Smooth muscle cell of the brain vasculature (primary cell): ENCODE data around the gene DHX16.

Experiments
- DNase-seq: peaks from one replicate; pipeline ENCODE4 v3.0.0-alpha.2; 2012; ENCODE audit warnings: low read depth, low spot score

DHX16 gene

DNA sequence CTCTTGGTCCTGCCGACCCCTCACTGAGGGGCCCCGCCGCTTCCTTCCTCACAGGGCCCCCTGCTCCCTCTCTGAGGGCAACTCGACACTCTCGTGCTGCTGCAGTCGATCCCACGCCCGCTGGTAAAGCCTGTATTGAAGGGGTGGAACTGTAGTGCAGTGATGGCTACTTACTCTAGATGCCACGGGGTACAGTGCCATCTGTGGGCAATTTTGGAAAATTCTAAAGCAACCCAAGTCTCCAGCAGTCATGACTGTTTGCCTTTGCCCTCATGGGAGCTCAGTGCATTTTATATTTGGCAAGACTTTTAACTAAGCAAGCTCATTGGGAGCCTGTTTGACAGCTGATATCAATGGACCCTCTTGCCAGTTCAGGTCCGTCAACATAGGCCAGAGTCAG is 32.3 kb downstream of the DHX16 start:
- DNase-seq, result no peak

DNA sequence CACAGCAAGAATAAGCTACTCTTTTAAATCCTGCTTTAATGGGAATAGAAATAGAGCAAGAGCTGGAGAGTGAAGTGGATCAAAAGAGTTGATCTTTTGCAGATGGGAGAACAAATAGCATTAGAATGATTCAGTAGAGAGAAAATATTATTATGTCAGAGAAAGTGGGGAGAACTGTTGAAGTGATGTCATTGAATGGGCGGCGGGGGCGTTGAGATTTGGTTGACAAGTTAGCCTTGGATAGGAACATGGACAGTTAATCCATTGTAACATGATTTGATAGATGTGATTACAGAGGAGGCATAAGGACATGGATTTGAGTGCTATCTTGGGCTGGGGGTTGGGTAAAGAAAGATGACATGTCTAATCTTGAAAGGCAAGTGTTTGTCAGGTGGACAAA is 37.0 kb downstream of the DHX16 start:
- no peak for DNase-seq

DNA sequence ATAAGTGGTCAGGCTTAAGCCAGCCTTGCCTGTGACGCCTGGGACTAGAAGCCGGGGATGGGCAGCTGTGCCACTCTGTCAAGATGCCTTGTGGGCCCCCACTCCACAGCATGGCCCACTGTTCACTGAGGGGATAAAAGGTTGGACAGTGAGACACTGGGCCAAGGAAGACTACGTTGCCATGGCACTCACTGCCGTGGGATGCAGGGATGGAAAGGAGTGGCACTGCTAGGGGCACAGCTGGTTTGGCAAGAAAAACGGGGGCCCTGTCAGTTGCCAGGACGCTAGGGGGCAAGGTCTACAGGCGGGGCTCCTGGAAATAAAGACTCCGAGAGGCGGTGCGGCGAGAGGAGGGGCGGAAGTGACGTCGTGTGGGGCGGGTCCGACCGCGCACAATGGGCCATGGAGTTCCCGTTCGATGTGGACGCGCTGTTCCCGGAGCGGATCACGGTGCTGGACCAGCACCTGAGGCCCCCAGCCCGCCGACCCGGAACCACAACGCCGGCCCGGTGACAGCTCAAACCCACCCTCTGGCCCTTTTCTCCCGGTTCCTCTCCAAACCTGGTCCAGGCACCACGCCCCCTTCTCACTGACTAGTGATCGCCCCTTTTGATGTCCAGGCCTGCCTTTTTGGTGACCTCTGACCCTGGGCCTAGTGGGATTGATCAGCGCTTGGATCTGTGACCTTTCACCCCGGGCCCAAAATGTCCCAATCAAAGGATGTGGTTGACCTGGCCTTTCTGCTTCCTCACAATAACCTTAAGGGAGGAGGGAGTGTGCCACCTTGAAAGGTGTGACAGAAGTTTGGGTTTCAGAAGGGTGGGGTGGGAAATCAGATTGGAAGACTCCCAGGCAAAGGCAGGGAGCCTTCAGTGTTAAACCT is 46.1 kb downstream of the DHX16 start, which contains the start of gene ATAT1:
TSS of gene ATAT1 (plus strand) at position 391 of the 883 bp plus-strand sequence.
- DNase-seq, result no peak

DNA sequence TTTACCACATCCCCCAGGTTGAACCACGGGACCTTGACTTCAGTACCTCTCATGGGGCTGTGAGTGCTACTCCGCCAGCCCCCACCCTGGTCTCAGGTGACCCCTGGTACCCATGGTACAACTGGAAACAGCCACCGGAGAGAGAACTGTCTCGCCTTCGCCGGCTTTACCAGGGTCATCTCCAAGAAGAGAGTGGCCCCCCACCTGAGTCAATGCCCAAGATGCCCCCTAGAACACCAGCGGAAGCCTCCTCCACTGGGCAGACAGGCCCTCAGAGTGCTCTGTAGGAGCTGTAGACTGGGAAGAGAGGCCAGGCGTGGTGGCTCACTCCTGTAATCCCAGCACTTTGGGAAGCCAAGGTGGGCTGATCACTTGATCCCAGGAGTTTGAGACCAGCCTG is 47.3 kb downstream of the DHX16 start:
- no peak for DNase-seq

DNA sequence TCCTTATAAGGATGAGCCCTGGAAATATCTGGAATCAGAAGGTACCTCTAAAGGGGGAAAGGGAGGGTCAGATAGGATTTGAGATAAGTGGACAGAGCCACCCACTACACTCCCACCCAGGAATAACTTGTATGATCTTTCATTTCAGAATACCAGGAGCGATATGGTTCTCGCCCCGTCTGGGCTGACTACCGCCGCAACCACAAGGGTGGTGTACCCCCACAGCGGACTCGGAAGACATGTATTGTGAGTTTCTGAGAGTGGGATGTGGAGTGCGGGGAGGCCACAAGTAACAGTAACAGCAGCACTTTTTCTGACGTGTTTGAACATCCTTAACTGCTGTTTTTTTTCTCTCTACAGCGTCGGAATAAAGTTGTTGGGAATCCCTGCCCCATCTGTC is 53.2 kb downstream of the DHX16 start:
- DNase-seq, result no peak

DNA sequence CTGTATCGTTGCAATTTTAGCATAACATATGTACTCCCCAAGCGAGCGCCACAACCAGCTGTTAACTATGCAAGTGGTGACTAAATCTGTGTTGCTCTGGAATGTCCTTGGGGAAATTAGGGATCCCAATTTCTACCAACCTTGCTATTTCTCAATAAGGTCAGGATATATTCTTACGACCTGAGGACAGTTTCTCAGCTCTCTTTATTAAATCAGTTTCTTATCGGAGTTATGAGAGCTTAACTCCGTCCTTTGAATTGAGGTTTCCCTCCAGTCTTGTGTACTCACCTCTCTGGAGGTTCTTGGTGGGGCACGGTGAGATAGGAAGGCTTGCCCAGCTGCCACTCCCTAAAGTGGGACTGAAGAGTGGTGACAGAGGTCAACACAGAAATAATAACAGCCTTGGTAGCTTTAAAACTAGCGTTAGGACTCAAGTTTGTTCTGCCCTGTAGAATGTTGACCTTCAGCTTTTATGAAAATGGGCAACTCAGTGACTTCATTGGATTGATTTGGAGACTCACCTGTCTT is 54.5 kb downstream of the DHX16 start:
- no peak for DNase-seq

DNA sequence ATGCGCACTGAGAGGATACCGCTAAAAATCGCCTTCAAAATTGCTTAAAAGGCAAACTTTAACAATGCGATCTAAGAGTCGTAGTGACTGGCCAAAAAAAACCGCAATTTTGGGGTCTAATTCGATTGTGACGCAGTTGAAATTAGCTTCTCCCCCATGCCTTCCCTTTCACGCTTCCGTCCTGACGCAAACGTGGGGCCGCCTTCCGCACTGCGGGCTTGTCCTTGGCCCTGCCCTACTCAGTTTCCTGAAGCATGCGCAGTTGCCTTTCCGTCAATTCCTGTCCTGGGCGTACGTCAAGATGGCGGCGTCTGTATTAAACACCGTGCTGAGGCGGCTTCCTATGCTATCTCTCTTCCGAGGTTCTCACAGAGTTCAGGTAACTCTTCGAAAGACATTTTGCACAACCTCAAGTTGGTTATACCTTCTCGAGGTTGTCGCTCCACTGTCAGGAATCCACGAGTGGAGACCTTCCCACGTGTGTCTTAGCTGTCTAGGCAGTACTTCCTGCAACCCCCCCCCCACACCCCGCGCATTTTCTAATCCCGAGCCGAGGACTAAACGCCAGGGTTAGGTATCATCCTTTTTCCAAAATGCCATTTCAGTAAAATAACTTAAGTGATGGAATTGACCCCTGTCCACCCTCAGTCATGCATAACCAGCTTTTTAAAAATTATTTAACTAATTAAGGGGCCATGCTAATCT is 55.1 kb downstream of the DHX16 start, which contains the start of gene MRPS18B:
TSS of gene MRPS18B (plus strand) at position 276 of the 705 bp plus-strand sequence. CDS start at position 302, 26 bp downstream.
- peak; percentile 98 for DNase-seq

DNA sequence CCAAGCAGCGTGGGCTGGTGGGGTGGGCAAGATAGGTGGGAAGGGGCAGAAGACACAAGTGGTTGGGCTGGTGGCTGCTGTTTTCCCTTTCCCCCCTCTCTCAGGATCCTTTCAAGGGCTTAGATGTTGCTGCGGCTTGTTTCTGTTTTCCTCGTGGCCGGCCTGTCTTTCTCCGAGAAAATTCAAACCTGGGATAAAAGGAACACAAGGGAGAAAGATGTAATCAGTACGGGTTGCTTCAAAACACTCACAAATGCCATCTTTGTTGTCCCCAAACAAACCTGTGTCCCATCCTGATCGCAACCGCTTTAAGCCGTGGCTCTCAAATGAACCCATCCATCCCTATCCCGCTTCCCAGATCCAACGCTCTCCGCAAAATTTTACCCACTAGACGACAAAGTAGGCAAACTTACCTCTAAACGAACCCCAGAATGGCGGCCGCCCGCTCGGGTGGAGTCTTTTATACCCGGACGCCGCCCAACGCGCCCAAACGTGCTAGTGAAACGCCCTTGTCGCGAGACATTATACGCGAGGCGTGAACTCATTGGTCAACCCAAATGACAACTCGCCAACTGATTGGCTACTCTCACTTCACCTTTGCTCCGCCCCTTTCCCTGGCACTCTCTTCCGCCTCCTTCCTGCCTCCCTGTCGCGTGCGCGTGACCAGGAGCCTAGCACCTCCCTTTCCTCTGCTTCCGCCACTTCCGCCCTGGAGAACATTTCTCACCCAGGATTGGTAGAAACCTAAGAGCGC is 55.8 kb downstream of the DHX16 start, which contains the start of gene PPP1R10:
TSS of gene PPP1R10 (minus strand) at position 433 of the 754 bp plus-strand sequence. CDS start 7,299 bp downstream, outside the sequence.
- peak; percentile 99 for DNase-seq

DNA sequence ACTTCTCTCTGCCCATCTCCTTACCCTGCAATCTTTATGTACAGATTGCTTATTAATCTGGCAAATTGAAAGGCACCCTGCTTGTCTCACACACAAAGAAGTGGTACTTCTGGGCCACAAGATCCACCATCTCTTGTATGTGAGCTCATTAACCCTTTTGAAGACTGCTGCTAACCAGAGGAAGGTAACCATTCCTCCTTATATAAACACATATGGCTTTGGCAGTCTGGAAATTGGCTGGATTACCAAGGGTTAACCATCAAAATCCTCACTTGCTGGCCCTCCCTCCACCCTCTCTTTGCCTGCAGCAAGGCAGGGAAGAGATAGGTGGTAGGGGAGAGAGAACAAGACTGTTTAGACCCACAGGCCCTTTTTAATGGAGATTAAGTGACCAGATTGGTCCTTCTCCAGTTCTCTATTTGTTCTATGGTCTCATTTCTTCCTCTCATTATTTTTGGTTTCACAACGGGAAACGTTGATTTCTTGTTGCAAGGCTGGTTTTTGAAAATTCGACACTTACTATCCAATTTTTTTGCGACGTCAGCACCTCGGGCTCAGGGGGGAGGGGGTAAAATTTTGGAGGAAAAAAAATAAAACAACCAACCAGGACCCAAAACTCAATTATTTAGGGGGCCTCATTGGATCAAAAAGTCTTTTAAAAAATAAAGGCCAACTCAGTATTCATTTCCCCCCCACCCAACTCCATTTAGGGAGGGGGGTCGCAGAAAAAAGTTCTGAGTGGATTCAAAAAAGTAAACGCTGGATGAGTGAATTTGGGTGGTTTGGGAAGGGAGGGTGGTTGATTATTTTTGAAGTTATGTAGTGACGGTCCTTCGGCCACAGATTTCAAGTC is 56.6 kb downstream of the DHX16 start:
- DNase-seq, result no peak

DNA sequence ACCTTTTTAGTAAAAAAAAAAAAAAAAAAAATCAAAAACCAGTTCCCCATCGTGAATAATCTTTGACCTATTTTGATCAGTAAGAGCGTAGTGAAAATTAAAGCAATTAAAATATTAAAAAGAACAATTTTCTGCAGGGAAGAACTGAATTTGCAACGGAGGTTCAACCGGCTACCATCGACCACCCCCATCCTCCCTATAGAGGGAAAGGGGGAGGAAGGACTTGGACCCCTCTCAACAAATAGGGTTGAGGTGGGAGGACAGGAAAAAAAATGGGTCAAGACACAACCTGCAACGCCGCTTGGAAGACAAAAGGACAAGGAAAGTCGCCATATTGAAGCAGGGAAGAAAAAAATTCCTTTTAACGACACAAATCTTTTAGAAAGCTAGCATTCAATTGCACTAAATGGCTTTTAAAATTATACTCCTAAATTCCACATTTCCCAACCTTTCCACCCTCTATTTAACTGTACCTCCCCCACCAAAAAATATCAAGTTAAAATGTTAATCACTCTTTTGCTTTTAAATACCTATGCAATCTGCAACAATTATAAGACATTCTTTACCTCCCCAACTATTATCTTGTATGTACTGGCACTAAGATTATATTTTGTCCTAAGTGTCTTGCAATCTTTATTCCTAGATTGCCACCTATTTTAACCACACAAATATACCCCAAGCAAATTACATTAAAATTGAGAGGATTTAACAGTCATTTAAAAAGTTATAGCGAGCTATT is 57.4 kb downstream of the DHX16 start:
- peak; percentile 41 for DNase-seq

DNA sequence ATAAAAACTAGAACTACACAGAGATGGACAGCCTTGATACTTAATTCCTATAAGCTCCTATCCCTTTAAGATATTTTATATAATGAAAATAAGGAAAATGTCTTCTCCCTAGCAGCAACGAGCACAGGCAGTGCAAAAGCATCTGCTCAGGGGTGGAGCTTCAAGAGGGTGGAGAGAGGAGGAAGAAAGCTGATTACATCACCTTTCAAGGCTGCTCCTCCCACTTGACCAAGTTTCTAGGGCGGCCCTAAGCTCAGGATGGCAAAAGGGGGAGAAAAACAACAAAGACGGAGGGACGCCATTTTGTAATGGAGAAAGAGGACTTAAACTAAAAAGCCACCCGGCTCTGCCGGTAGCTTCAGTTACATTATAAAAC is 58.0 kb downstream of the DHX16 start:
- peak; percentile 93 for DNase-seq

DNA sequence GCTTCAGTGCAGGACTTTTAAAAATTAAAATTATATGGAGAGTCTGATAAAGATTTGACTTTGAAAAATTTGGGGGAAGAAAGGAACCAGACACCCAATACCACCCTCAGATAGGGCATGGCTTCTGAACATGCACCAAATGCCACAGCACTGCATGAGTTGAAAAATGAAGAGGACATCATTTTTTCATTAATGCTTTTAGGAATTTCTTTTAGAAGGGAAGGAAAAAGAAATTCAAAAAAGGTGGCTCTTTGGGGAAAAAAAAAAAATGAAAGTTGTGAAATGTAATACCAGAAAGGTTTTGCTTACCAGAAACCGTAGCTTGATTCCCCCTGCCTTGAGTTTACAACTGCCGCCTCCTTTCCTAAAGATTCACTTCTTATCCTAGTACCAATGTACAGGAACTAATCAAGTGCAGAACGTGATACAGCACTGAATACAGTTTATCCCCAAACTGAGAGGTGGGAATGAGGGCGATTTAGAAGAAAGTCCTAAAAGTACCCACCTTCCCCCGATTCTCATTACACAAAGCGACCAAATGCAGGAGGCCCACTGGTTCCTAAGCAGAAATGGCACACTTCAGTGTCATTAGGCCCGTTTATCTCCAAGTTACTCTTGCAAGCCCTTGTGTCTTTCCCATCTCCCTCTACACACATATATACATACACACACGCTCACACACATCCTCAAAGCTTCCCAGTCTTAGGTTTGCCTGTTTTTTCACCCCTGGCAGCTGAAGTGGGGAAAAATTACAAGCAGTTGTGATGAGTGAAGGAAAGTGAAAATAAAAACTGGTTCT is 58.6 kb downstream of the DHX16 start:
- DNase-seq, result no peak

DNA sequence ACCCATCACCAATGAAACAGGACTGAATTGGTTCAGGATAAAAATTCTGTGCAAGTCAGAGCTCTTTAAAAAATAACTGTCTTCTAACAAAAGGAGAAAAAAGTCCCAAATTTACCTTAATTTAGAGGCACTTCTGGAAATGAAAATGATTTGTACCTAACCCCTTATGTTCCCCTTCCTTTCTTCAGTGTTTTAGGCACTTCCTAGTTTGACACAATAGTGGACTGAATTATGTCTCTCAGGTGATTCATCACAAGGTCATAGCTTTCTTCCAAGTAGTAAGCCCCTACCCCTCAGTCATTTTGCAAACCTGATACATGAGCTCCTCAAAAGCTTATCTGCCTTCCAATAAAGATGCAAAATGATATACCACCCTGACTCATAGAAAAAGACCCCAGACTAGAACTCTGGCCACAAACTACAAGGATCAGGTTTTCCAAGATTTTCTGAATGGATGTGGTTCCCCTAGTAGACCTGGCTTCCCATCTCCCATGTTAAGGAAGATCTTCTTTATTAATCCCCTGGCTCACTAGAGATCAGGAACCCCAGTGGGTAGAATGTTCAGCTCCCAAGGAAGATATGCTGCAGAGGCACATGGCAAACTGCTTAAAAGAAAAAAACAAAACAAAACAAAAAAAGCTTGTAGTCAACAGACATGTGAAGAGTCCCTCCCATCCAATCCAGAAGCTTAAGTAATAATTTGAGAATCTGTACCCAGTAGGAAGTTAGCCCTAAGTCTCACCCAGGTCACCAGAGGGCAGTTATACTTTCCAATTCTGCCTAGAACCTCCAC is 59.4 kb downstream of the DHX16 start:
- no peak for DNase-seq

DNA sequence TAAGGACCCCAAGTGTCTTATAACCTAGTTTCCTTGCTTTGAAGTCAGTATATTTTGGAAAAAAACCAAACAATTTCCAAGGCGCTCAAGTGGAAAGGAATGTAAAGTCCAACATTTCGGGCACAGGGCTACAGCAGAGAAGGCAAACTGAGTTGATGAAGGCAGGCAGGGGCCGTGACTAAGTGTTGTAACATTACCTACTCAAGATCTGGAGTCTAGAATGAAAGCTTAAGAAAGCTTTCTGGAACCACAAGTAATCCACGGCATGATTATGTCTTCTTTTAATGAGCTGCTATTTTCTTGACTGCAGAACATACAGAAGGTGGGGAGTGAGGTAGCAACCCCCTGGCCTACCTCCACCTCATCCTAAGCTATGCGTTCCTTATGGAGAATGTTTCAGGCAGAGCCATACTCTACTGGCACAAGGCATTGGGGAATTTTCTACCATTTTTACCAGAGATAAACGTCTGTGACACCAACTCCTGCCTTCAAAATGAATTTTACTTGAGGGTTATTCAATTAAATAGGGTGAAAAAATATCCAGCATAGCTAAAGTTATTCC is 60.0 kb downstream of the DHX16 start:
- DNase-seq, result no peak

DNA sequence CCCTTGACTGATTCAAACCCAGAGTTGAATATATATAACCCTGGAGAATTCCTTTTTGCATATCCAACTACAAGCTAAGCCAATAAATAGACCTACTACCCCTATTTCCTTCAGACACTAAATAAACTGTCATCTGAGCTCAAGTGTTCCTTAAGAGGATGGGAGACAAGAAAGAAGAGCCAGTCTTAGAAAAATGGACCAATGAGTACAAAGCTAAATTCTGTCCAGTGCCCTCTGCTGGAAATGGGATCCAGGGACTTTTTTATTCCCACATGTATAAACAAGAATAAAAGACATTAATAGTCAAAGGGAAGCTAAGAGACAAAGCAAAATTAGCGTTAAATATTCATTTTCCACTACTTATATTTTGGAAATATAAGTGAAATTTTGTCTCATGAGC is 60.6 kb downstream of the DHX16 start:
- DNase-seq, result no peak

DNA sequence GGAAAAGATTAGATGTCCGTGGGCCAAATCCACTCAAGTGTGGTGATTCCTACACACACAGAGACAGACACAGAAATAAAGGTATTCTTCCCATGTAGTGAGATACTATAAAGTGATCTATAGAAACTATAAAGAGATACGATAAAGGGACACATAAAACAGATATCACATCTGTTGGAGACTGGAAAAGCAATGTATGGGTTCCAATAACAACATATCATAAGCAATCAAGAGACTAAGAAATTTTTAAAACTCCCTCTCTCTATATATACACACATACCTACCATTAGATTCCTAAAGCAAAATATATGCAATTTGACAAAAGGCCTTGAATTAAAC is 61.0 kb downstream of the DHX16 start:
- no peak for DNase-seq

DNA sequence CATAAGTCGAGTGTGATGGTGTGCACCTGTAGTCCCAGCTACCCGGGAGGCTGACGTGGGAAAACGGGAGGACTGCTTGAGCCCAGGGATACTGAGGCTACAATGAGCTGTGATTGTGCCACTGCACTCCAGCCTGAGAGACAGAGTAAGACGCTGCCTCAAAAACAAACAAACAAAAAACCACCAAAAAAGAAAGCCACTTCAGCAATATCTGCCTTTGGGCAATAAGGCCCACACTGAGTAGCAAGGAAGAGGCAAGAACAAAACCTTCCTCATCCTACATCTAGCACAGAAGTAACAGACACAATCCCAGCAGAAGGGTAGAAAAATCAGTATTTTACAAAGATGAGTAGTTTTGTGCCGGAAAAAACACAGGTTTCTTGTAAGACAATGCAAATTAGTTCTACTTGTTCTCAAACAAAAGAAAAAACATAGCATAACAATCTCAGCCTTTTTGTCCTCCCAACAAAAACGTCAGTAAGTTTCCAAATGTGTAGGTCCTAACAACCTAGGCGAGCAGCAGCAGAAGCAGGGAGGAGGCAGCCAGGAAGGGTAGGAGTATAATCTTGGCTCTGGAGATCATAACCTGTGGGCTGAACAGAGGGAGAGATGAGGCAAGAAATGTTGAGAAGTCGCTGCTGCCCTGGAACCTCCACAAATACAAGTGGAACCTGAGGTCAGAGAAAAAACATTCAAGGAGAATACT is 61.5 kb downstream of the DHX16 start:
- no peak for DNase-seq

DNA sequence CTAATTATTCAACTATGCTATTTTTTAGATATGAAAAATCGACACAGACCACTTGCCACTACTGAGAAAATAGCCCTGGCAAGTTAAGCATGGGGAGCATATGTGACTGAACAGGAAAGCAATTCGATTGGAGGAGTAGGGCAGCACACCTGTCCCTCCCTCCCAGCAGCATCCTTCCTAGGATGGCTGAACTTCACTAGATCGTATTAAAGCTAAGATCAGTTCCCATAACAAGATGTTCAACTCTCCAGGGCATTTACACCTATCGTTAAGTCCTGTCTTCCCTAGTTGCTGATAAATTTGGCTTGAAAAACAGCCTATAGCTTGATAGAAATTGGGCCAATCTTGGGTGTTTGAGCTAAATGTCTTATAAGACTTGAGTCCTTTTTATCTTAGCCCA is 62.7 kb downstream of the DHX16 start:
- no peak for DNase-seq
